HG02970 (cell line): ENCODE results near the gene LYST.

Experiments
- ATAC-seq: cut with Tn5 transposase; IDR thresholded peaks from one replicate; pipeline ENCODE4 v1.9.1; 2021; ENCODE audit warnings: mild to moderate bottlenecking, moderate library complexity, moderate number of reproducible peaks; ENCODE audit not compliant: unreplicated experiment, low FRiP score

Gene LYST

GRCh38 chr1:235726557-235726956 is 140.1 kb downstream of the LYST start:
- ATAC-seq, result no peak

- no peak for ATAC-seq
Observed at GRCh38 chr1:235725434-235725833, 141.3 kb downstream of the LYST start.

- ATAC-seq, result no peak
Observed at GRCh38 chr1:235724730-235725129, 142.0 kb downstream of the LYST start.

- ATAC-seq, result no peak
Observed at GRCh38 chr1:235722858-235723257, 143.8 kb downstream of the LYST start.

- ATAC-seq, result no peak
Observed at GRCh38 chr1:235721982-235722381, 144.7 kb downstream of the LYST start.

GRCh38 chr1:235720544-235720943 is 146.2 kb downstream of the LYST start:
- no peak for ATAC-seq

GRCh38 chr1:235714205-235714897 is 152.4 kb downstream of the LYST start:
- no peak for ATAC-seq

- no peak for ATAC-seq
Observed at GRCh38 chr1:235712812-235713211, 153.9 kb downstream of the LYST start.

- ATAC-seq, result no peak
Observed at GRCh38 chr1:235710687-235711086, 156.0 kb downstream of the LYST start.

- ATAC-seq, result no peak
Observed at GRCh38 chr1:235709018-235709417, 157.7 kb downstream of the LYST start.

- no peak for ATAC-seq
Observed at GRCh38 chr1:235708390-235708962, 158.2 kb downstream of the LYST start.

- no peak for ATAC-seq
Observed at GRCh38 chr1:235703506-235703905, 163.2 kb downstream of the LYST start.

GRCh38 chr1:235702412-235702811 is 164.3 kb downstream of the LYST start:
- no peak for ATAC-seq

- no peak for ATAC-seq
Observed at GRCh38 chr1:235697508-235697907, 169.2 kb downstream of the LYST start.

- no peak for ATAC-seq
Observed at GRCh38 chr1:235689356-235689755, 177.3 kb downstream of the LYST start.

- no peak for ATAC-seq
Observed at GRCh38 chr1:235688096-235688495, 178.6 kb downstream of the LYST start.

- ATAC-seq, result no peak
Observed at GRCh38 chr1:235683653-235684052, 183.1 kb downstream of the LYST start.

GRCh38 chr1:235682216-235682615 is 184.5 kb downstream of the LYST start:
- ATAC-seq, result no peak

GRCh38 chr1:235679644-235680043 is 187.1 kb downstream of the LYST start:
- no peak for ATAC-seq

- no peak for ATAC-seq
Observed at GRCh38 chr1:235679005-235679404, 187.7 kb downstream of the LYST start.

- no peak for ATAC-seq
Observed at GRCh38 chr1:235675152-235675890, 191.4 kb downstream of the LYST start.

- no peak for ATAC-seq
Observed at GRCh38 chr1:235673981-235674380, 192.7 kb downstream of the LYST start.
